GF-D8 (cell line): ENCODE data around the gene NAP1L1.
A peak's percentile ranks its signal among the peaks of the same experiment; 100 is the strongest.

Experiments
- DNase-seq: peaks from one replicate; lab custom pipeline; 2025; lab: John Stamatoyannopoulos, UW

Gene NAP1L1

DNA sequence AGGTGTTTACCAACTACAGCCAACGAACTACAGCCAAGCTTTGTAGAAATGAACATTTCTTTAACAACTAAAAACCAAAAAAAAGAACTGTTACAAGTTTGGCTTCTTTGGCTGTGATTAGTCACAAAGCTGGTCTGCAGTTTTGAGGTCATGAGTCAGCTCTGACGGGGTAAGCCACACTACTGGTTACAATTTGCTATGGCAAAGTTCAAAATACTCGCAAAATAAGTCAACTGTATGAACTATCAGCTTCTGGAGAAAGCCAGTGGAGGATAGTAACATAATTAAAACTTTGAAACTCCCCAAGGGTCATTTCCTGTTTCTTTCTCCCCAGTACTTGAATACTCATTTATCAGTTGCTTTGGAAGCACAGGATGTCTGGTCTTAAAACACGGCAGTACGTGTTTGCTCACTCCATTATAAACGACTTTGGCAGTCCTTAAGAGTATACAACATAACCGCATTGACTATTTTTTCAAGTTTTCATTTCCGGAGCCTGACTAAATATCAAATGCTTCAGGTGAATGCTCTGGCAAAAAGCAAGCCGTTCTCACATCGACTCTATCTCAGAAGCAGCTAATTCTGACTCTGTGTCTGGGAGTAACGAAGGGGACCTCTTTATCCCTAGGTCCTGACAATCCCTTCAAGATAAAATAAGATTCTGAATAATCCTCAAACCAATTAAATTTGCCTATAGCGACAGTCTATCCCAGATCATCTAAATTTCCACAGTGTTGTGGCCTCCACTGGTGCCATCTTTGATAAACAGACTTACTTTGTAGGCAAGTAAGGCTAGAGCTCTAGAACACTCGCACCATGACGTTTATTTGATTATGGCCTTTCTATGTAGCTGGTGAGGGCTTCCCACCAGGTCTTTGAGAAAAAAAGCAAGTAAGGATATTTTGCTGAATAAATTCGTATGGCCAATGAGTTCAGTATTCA is 63.5 kb downstream of the NAP1L1 start:
- DNase-seq = no peak

DNA sequence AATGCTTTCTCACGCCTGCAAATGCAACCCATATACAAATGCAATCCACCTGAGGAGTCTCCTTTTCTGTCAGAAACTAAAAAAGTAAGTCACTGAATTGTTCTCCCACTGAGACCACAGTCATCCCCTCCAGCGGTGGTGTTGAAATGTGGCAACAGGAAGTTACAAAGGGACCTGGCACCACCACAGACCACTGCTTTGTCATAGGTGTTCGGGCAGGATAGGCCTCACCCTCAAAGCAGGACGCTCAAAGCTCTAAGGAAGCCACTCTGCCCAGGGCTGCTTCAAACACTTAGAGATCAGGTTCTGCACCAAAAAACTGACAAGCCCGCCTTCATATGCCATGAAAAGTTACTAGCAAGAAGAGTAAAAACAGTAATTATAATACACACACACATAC is 64.2 kb downstream of the NAP1L1 start:
- peak; percentile 55 for DNase-seq

DNA sequence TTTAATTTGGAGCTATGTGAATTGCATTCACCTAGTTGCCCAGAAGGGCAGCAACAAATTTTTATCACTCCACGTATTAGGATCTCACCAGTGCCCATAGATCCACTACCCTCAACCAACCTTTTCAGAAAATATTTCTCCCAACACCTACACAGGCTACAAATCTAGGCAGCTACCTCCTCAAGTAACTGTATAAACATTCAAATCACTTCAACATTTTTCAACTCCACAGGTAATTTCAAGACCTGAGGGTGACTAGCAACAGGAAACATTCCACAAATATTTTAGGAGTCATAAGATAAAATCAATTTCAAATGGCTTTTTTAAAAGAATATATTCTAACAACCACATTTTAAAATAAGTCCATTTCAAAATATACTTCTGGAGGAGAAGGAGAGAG is 65.8 kb downstream of the NAP1L1 start:
- DNase-seq = no peak

DNA sequence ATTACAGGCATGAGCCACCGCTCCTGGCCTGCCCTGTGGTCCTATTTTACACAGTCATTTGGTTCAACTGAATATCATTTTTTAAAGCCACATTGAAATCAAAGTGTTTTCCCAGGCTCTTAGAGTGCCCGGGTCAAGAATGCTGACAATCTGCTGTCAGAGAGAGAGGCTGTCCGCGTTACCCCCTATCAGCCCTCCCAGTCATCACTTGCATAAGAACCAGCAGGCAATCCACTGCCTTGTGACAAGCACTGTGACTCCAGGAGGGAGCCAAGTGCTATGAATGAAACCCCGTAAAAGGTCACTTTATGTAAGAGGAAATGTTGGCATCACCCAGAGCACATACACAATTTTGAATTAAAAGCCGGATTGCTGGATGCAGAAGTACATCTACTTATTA is 66.4 kb downstream of the NAP1L1 start:
- DNase-seq = no peak

DNA sequence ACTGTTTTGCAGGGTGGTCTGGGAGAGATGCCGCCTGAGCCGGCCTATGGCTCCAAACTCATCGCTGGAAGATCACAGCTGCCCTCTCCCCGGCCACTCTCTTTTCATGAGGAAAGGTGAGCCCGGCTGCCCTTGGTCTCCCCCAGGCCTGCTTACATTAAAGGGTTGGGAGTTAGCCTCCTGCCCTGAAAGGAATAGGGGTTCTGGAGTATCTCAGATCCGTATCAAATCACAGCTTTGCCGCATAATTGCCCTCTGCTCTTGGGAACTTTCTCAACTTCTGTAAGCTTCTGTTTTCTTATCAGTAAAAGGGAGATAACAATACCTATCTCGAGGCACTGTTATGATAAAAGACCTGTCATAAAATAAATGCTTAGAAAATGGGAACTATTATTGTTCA is 70.5 kb downstream of the NAP1L1 start:
- DNase-seq = no peak

DNA sequence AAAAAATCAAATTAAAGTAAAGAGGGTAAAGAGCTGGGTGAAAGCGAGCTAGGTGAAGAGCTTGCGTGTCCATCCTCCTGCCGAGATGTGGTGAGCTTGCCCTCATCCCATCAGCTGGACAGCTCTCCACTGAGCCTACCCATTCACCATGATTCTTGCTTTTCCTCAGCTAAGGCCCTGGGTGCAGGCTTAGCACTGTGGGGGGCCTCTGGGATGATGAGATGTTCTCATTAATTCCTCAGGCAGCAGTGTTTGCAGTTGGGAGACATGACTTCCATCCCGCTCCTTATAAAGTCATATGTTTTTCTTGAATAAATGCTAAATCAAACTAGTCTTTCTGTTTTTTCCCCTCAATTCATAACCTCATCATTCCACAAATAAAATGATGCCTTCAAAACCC is 70.9 kb downstream of the NAP1L1 start:
- DNase-seq = no peak

DNA sequence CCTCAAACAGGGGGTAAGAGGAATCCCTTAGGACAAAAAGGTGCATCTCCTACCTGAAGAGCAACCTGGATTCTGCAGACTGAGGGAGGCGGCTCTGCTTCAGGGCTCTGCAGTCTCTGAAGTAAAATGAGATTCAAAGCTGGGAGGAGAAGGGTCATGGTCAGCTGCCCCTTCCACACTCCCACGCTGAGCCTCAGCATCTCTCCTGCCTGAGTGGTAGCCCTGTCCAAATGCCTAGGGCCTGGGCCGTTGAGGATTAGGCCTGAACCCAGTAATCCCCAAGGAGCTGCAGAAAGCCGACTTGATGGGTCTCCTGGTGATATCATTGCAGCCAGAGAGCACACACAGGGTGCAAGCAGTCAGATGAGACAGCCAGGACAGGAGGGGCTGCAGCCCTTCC is 71.8 kb downstream of the NAP1L1 start:
- DNase-seq = no peak

DNA sequence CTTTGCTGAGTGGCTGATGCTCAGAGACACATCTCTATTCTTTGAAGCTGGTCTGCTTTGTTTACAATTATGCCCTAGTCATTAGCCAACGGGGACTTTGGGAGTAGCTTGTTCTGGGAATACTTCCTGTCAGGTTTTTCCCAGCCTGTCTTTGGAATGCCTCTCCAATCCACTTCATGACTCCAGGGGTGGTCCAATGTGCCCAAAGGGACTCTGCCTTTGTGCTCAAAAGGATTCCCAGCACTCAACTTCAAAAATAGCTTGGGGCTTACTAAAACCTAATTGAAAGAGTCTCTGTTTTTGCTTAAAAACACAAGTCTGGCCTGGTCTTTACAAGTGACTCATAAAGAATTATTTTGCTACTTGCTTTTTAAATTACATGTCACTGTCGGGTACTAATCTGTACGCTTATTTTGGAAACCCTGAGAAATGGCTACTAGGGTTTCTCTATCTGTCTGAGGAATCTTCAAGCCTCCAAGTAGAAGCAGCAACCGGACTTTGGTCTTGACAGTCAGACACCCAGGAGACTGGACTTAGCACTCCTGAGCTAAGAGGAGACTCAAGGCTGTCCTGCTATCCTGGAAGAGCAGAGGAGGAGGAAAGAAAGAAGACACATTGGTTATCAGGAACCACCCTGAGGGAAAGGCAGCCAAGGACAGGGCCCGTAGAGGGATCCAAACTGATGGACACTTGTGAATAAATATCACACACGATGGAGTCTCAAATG is 73.6 kb downstream of the NAP1L1 start:
- DNase-seq = no peak

DNA sequence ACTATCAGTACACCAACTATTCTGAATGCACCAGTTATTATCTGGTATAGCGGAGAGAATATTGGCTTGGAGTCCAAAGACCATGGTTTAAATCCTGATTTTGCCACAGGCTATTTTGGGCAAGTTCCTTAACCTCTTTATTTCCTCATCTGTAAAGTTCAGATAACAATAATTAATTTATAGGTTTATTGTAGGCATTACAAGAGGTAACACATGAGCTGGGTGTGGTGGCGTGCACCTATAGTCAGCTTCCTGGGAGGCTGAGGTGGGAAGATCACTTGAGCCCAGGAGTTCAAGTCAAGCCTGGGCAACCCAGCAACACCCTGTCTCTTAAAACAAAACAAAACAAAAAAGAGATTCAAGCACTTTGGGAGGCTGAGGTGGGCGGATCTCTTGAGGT is 76.1 kb downstream of the NAP1L1 start:
- DNase-seq = no peak

DNA sequence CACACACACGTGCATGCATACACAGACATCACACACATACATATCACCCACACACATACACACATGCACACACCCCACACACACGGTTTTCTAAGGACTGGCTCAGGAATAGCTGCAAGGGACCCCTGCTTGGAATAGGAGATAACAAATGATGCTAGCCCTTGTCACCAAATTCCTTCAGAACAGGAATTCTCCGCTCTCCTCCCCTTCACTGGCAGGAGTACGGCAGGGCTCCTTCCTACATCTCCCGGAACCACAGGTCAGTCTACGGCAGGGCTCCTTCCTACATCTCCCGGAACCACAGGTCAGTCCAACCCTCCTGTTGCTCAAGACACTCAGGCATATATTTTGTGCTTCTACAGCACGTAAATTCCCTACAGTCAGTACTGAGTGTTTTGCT is 76.8 kb downstream of the NAP1L1 start:
- DNase-seq = no peak

DNA sequence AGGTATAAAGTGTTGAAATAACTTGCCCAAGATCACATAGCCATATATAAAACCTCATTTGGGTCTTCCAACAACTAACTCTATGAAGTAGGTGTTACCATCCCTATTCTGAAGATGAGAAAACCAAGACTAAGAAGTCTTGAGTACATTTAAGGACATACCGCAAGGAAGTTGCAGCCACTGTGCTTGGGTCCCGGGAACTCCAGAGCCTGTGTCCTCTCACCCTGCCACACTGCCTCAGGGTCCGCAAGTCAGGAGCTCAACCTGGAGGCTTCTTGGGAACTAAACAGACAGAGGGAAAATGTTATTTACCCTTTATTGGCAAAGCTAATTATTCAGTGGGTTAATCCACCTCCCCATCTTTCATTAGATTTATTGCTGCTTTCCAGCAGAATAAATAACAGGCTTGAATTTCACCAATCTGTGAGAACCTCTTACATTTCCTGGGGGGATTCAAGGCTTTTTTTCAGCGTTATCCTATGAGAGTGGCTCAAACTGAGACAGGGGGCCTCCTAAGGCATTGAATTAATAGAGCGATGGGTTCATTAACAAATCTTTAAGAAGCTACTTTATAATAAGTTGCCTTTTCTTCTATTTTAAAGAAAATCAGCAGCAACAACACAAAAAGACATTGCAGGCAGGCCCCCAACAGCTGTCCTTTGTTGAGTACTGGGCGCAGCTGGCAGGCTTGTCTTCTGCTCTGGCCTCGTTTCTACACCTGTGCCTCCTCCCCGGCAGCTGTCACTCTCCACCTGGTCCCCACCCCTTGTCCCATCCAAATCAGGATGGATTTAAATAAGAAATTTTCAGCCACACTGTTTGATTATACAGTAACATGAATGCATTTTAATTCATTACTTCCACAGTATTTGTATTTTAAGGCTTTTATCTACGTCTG is 78.2 kb downstream of the NAP1L1 start:
- DNase-seq = no peak

DNA sequence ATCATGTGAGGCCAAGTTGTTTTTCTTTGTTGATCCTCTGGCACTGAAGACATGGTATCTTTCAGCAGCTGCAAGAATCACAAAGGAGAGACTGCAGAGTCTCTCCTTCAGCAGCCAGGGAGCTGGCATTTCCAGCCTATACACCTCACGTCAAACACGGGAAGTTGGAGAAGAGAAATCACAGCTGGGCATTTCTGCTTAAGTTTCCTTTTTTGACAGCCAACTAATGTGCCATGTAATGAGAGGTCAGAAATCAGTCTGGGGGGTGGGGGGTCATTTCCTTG is 81.2 kb downstream of the NAP1L1 start:
- DNase-seq = no peak

DNA sequence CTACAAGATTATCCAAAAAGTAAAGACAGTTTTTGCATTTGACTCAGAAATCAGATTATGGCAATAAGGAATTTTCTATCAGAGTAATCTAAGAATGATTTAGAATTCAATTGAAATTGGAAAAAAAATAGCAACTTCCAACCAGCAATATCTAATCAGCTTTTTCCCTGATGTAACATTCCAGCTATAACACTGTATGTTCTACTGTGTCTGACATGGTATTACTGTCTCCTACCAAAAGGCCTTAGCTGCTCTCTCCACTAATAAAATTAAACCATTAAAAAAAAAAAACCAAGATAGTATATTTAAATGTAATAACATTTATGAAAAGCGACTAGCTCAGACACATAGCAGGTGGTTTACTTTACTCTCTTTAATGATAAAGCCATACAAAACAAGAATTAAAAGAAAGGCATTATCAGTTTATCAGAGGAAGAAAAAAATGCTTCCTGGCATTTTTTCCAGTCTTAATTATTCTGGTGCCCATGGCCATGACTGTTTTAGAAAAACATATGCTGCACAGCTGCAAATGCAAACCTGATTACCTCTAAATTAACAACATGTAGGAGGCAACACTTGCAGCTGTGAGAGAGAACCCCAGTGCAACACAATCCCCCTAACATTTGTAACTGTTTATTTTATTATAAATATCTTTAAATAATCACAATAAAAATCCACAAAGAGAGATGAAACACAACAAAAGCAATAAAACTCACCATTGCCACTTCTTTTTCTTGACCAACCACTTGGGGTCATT is 81.7 kb downstream of the NAP1L1 start:
- DNase-seq = no peak

DNA sequence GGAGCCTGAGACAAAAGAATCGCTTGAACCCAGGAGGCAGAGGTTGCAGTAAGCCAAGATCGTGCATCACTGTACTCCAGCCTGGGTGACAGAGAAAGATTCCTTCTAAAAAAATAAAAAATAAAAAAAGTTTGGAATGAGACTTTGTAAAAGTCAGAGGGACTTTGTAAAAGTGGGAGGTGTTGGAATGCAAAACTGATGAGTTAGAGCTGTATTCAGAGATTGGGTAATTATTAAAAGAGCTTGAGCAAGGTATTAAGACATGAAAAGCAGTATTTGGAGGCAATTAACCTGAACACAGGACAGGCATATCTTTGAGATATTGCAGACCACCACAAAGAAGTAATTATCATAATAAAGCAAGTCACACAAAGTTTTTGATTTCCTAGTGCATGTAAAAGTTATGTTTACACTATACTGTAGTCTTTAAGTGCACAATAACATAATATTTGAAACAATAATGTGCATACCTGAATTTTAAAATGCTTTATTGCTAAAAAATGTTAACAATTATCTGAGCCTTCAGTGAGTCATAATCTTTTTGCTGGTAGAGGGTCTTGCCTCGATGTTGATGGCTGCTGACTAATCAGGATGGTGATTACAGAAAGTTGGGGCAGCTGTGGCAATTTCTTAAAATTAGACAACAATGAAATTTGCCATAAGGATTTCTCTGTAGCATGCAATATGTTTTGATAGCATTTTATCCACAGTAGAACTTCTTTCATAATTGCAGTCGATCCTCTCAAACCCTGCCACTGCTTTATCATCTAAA is 86.0 kb downstream of the NAP1L1 start:
- DNase-seq = no peak

DNA sequence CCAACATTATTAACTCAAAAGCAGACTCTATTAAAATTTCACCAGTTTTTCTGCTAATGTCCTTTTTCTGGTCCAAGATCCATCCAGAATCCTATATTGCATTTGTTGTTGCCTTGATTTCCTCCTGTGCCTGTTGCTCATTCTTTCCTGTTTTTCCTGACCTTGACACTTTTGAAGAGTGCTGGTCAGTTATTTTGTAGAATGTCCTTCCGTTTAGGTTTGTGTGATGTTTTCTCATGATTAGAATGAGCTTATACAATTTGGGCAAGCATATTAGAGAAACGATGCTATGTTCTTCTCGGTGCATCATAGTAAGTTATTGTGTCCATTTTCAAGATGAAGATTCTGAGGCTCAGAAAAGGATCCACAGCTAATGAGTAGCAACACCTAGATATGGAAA is 86.8 kb downstream of the NAP1L1 start:
- DNase-seq = no peak

DNA sequence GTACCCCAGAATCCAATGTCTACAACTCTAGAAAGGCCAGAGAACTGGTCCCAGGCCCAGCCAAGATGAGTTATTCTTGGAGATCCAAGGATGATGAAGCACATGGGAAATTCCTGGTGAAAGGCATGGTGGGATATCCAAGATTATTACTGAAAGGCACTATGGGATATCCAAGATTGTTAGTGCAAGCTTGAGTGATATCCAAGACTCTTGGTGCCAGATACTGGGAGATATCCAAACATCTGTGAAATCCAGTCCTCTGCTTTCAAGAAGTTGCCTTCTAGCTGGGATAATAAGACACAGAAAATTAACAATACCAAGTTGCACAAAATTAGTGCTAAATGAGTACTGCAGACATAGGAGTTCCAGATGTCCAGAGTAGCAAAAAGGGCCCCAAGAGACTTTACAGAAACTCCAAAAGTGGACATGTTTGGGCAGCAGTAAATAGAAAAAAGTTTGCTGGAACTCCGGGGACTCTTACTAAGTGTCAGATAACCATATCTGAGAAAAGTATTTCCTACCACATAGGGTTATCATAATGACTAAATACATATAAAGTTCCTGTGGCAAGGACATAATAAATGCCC is 87.5 kb downstream of the NAP1L1 start:
- DNase-seq = no peak

DNA sequence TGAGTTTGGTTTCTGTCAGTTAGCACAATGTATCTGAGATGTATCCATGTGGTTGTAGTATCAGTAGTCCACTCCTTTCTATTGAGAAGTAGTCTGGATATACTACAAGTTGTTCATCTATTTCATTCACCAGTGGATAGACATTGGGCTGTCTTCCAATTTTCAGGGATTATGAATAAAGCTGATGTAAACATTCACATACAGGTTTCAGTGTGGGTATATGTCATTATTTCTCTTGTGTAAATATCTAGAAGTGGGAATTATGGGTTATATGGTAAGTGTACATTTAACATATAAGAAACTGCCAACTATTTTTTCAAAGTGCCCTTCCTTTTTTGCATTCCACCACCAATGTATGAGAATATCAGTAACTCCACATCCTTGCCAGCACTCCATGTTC is 88.8 kb downstream of the NAP1L1 start:
- DNase-seq = no peak

DNA sequence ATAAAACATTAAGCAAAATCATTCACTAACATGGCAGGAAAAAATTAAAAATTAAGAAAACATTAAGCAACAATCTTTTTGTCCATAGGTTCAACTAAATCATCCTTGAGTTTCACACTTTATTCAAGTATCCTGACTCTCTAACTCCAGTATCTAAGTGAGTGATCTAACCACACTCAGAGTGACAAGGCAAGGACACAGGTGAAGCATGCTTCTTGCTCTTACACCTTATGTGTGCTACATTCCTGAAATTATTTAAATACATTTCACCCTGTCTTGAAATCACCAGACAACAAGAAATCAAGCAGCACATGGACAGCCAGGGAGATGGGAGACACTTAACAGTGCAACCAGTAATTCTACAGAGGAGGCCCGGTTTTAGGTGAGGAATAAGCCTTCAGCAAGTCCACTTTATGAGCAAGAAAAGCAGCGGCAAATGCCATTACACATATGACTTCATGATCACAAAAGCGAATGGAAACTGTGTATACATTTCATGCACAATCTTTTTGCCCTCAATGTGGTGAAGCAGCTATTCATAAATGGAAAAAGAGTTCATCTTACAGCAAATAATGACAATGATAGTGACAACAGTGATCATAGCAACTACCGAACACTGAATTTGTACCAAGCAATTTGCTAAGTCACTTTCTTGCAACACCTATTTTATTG is 90.3 kb downstream of the NAP1L1 start:
- DNase-seq = no peak

DNA sequence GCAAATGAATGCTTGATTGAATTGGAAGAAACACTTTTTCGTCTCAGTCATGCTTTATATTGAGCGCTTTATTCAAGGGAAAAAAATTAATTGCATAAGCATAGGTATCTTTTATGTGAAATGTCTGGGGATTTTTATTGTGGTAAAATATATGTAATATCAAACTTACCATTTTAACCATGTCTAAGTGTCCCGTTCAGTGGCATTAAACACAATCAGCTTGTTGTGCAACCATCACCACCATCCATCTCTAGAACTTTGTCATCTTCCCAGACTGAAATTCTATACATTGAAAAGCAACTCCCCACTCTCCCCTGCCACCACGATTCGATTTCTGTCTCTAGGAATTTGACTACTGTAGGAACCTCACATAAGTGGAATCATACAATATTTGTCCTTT is 92.7 kb downstream of the NAP1L1 start:
- DNase-seq = no peak
